Colonic mucosa (tissue), 4 donors: ENCODE data around the gene BNIP5. TPM values are rescaled to one million over a fixed set of nuclear protein-coding genes. Genes with fewer than 3 reads are reported as not detected.

ENCODE experiments used
- DNase-seq: peaks from one replicate; pipeline ENCODE4 v3.0.0-alpha.2; 2020
- H3K27ac ChIP-seq: fragments of 200-600 bp; one replicate; pipeline ENCODE4 v1.8.0; 2021
- H3K27me3 ChIP-seq: fragments of 200-600 bp; one replicate; pipeline ENCODE4 v1.8.0; 2021
- H3K36me3 ChIP-seq: fragments of 200-600 bp; one replicate; pipeline ENCODE4 v1.8.0; 2021
- H3K4me1 ChIP-seq: fragments of 200-600 bp; one replicate; pipeline ENCODE4 v1.8.0; 2021; ENCODE audit warnings: mild to moderate bottlenecking
- H3K4me3 ChIP-seq: fragments of 200-600 bp; one replicate; pipeline ENCODE4 v1.8.0; 2021
- H3K9ac ChIP-seq, 2 donors: one replicate each; pipeline ENCODE4 v1.7.0; 2013; ENCODE audit warnings: control low read depth in 2 of 2, low read depth in 2 of 2, low read length in 2 of 2
- H3K9me3 ChIP-seq: fragments of 200-600 bp; one replicate; pipeline ENCODE4 v1.8.0; 2021
- intact Hi-C: fragments of 100-400 bp; cut with DNase I; formaldehyde crosslinking; loops from one replicate; pipeline ENCODE4 v1.14.1; 2022
- total RNA-seq, 2 donors: library from RNA; stranded (reverse); fragmentation: NEBNext Ultra II Directional in 1 of 2; extraction: Animal tissue kit (Norgen Biotek cat#: 25700) in 1 of 2; gene quantifications; one replicate each; pipeline ENCODE4 v1.2.1, GENCODE V29; 2021
- TF ChIP-seq, protein P1 (sequence below): fragments of 200-600 bp; IDR thresholded peaks from one replicate; pipeline ENCODE4 v1.8.0; 2022; ENCODE audit warnings: antibody characterized with exemption, mild to moderate bottlenecking
- donor health status: healthy.
- donor health status: DM: no; HTN: no; CAD: no.
- donor health status: DM: no; HTN: no; CAD: no.

The BNIP5 gene
- total RNA-seq, 2 donors from 2014 or later = 4.7 to 7.8 TPM

DNA sequence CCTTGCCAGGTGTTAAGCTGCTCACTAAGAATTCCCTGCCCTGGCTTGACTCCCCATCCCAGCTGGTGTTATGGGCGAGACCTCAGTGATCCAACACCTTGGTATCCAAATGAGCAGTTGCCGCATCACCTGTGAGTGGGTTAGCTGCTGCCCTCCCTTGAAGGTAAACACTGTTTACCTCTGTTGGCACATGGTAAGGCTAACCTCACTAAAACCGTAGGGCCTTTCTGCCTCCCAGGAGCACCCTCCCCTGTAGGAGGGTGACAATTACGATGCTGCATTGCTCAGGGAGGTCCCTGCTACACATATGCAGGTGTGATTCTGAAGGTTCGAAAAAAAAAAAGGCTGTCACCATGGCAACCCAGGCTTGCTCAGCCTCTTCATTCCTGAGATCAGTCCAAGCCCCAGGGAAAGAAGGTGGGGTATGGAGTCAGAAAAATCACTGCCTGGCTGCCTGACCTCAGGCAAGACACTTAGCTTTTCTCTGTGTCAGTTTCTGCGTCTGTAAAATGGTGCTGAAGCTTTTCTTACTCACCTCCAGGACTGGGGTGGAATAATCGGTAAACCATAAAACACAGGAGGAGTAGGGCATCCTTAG, 47.3 kb downstream of the BNIP5 start:
- H3K9ac ChIP-seq = no peak overlapping the region
- H3K27me3 ChIP-seq = no peaks in the 10 kb centered on the region
- DNase-seq = no peak
- H3K27ac ChIP-seq = no peak overlapping the region
- no peak overlapping the region for H3K4me3 ChIP-seq
- TF ChIP-seq, protein P1, sequence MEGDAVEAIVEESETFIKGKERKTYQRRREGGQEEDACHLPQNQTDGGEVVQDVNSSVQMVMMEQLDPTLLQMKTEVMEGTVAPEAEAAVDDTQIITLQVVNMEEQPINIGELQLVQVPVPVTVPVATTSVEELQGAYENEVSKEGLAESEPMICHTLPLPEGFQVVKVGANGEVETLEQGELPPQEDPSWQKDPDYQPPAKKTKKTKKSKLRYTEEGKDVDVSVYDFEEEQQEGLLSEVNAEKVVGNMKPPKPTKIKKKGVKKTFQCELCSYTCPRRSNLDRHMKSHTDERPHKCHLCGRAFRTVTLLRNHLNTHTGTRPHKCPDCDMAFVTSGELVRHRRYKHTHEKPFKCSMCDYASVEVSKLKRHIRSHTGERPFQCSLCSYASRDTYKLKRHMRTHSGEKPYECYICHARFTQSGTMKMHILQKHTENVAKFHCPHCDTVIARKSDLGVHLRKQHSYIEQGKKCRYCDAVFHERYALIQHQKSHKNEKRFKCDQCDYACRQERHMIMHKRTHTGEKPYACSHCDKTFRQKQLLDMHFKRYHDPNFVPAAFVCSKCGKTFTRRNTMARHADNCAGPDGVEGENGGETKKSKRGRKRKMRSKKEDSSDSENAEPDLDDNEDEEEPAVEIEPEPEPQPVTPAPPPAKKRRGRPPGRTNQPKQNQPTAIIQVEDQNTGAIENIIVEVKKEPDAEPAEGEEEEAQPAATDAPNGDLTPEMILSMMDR = no peak
- no peaks in the 10 kb centered on the region for H3K36me3 ChIP-seq
- no peaks in the 10 kb centered on the region for H3K4me1 ChIP-seq
- no peaks in the 10 kb centered on the region for H3K9me3 ChIP-seq
- intact Hi-C loops = no loop called here

DNA sequence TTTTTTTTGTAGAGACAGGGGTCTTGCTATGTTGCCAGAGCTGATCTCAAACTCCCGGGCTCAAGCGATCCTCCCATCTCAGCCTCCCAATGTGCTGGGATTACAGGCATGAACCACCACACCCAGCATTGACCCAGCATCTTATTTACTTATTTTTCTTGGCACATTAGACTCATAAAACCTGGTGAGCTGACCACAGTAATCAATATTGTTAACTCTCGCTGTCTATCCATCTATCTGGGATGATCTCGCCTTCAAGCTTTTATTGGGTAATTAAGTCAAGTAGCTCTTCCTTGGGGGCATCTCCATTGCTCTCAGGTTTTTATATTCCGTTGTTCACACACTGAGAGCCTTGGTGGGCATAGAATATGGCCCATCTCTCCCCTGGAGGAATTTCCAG, 49.8 kb downstream of the BNIP5 start:
- TF ChIP-seq, protein P1 = no peak

DNA sequence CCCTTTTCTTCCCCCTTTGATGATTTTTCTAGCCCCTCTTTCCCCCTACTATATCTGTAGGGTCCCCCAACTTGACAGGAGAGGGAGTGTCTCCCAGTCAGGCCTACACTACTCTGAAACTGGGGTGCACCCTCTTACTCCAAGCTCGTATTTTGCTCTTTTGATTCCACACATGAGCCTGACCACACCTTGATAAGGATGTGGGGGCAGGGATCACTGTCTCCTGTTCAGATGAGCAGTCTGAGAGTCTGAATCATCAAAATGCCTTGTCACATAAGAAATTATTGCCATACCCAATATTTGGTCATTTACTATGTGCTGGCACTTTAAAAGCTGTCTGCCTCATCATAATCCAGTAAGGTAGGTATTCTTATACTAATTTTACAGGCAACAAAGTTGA, 50.9 kb downstream of the BNIP5 start:
- Histone ChIP-seq H3K9me3 (no peaks in the 10 kb centered on the region), H3K27me3 (no peaks in the 10 kb centered on the region), H3K36me3 (no peaks in the 10 kb centered on the region), H3K27ac (no peak overlapping the region), H3K9ac (no peak overlapping the region), H3K4me1 (no peaks in the 10 kb centered on the region), H3K4me3 (no peak overlapping the region)
- intact Hi-C loops = no loop called here
- DNase-seq = no peak
- TF ChIP-seq, protein P1 = no peak

More for the DNA sequence above, 49.8 kb downstream of the BNIP5 start:
- Histone ChIP-seq H3K27me3 (no peaks in the 10 kb centered on the region), H3K4me3 (no peak overlapping the region), H3K27ac (no peak overlapping the region), H3K36me3 (no peaks in the 10 kb centered on the region), H3K9me3 (no peaks in the 10 kb centered on the region), H3K4me1 (no peaks in the 10 kb centered on the region), H3K9ac (no peak overlapping the region)
- no peak for DNase-seq
- intact Hi-C loops = no loop called here

DNA sequence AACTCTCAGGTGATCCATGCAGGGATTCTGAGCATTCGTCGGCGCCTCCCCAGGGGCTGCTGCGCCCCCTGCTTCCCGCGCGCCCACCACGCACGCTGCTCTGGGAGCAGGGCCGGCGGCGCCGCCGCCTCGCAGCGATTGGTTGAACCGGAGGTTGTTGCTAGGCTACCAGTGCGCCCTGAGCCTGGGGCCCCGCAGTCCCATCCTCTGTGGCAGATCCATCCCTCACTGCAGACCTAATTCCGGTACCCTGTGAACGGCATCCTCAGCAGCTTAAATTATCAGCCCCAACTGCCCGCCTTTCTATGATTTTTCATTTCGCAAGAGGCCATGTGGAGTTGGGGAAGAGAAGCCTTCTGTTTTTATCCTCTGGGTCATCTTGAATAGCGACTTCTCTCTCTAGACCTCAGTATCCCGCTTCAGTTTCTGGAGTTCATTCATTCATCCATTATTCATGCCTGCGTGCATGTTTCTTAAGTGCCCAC, 51.5 kb downstream of the BNIP5 start:
- H3K9ac ChIP-seq = no peak overlapping the region
- no peak for DNase-seq

DNA sequence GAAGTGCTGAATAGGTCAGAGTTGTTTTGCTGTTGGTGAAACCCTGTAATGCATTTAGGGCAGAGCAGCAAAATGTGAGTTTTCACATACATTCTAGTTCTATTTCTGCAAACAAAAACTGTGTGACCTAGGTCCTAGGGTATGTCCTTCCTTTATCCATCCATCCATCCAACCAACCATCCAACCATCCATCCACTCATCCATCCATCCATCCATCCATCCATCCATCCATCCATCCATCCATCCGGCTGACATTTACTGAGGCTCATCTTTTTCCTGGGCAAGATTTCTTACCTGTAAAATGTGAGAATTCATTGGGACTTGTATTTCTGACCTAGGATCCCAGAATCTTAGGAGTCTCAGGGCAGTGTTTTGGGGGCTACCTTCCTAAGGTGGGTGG, 52.3 kb downstream of the BNIP5 start:
- Histone ChIP-seq H3K4me3 (no peak overlapping the region), H3K27ac (no peak overlapping the region), H3K9me3 (no peaks in the 10 kb centered on the region), H3K36me3 (no peaks in the 10 kb centered on the region), H3K4me1 (no peaks in the 10 kb centered on the region), H3K27me3 (no peaks in the 10 kb centered on the region), H3K9ac (no peak overlapping the region)
- DNase-seq = no peak
- TF ChIP-seq, protein P1 = no peak
- intact Hi-C loops = no loop called here

More for the DNA sequence above, 51.5 kb downstream of the BNIP5 start:
- Histone ChIP-seq H3K27ac (no peak overlapping the region), H3K4me3 (no peak overlapping the region), H3K4me1 (no peaks in the 10 kb centered on the region), H3K9me3 (no peaks in the 10 kb centered on the region), H3K36me3 (no peaks in the 10 kb centered on the region), H3K27me3 (no peaks in the 10 kb centered on the region)
- intact Hi-C loops = no loop called here
- TF ChIP-seq, protein P1 = no peak
